HG03039 (cell line): ENCODE measurements around the gene OR2F1.

ENCODE experiments used
- ATAC-seq: cut with Tn5 transposase; IDR thresholded peaks from one replicate; pipeline ENCODE4 v1.9.1; 2021; ENCODE audit warnings: mild to moderate bottlenecking, moderate library complexity; ENCODE audit not compliant: unreplicated experiment

OR2F1 gene

DNA sequence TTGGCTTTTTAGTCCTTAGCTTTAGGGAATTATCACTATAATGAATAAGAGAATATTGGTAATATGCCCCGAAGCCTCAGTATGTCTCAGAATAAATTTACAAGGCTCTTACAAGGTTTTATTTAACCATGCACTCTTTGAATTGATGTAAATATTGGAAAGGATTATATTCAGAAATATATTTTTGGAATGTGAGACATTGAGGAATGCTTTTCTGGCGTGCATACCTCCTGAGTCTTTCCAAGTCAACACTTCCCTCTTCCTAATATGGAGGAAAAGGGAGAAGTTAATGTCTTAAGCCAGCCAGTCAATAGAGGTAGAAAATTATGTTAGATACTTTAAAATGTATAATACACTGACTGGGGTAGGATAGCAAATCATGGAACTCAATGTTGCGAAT is 1.2 kb upstream of the OR2F1 start:
- ATAC-seq: no peak

DNA sequence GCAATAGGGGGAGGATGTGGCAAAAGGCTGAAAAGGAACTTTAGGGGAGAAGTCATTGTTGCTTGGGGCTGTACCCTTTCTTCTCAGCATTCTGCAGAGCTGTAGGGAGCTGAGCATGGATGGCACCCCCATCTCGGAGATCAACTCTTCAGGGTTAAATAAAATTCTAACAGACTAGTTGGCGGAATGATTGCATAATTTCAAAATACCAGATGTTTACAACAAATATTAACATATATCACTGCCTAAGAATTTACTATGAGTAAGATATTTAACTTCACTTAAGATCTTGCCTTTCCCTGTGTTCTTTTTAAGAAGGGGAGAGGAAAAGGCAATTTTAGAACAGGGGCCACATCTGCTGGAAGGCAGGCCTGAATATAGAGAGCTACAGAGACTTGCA is 509 bp upstream of the OR2F1 start:
- ATAC-seq: no peak

DNA sequence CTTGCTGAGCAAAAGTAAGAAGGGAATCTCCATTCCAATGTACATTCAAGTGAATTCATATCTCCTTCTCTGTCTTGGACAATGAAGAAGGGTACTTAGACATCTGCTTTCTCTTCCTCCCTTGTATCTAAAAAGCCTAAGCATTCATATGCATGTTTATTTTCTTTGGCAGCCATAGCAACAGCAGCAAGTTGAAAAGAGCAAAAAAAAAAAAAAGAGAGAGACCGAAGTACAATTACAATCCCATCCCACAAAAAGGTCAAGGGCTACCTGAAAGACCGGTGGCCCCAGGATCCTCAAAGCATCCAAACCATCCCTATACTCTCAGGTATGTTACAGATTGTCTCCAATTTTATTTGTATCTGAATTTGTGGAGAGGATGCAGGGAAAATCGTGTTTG is 4.1 kb downstream of the OR2F1 start:
- no peak for ATAC-seq

GRCh38 chr7:143960813-143961610 is 6.4 kb downstream of the OR2F1 start:
- ATAC-seq: no peak

- ATAC-seq: no peak
Observed at GRCh38 chr7:143965280-143965679, 10.6 kb downstream of the OR2F1 start.

DNA sequence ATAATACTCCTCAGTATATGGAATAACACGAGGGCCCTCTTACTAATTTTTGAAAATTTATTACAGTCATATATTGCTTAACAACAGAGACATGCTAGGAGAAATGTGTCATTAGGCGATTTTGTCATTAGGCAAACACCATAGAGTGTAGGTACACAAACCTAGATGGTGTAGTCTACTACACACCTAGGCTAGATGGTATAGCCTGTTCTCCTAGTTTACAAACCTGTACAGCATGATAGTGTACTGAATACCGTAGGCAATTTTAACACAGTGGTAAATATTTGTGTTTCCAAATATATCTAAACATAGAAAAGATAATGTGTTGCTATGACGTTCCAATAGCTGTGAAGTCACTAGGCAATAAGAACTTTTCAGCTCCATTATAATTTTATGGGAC is 12.8 kb downstream of the OR2F1 start:
- no peak for ATAC-seq

DNA sequence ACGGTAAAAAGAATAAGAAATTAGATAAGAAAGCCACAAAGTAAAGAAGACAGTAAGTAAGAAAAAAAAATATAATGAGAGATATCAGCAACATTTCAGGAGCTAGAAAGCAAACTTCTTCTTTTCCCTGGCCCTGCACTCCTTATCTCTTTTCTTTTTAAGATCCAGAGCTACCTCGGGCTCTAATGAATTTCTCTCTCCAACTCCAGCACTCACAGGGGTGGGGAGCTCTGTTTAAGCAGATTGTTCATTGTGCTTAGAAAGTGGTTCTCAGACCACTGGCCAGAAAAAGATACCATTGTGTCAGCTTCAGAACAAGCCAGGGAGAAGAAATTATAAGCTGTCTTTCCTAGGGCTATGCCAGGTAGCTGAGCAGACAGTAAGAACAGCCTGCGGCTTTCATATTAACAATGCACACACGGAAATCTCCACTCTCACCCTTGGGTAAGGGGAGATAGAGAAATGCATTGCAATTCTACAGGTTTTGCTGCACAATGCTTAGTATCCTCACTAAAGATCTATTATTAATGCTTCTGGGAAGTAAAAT is 19.3 kb downstream of the OR2F1 start:
- no peak for ATAC-seq

DNA sequence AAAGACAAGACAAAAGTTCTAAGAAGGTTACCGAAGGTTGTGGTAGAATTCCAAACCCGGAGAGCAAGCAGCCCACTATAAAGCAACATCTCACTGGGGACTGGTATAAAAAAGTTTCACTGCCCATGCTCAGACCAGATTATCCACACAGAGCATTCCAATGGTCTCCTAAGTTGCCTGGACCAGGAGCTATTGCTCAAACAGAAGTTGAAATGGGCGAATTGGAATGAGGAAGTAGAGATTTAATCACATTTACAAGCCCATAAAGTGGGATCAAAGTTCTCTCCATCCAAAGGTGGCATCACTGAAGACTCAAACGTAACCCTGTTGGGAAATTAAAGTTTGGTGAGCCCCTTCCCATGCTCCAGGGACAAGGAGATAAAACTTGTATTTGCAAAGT is 19.8 kb downstream of the OR2F1 start:
- ATAC-seq: no peak

DNA sequence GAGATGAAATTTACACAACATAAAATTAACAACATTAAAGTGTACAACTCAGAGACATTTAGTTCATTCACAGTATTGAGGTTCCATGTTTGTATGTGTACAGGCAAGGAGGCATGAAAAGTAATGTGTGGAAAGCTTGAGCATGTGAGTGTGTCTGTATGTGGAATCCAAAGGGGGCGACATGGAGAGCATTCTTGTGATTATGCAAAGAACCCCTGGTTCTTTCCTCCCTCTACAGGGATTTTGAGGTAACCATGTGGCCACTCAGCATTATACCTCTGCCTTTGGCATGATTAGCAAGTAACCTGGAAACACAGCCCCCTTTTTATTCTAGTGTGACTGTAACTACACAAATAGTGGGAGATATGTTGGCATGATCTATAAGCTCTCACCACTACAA is 21.0 kb downstream of the OR2F1 start:
- no peak for ATAC-seq

- no peak for ATAC-seq
Observed at GRCh38 chr7:143978585-143978984, 23.9 kb downstream of the OR2F1 start.

DNA sequence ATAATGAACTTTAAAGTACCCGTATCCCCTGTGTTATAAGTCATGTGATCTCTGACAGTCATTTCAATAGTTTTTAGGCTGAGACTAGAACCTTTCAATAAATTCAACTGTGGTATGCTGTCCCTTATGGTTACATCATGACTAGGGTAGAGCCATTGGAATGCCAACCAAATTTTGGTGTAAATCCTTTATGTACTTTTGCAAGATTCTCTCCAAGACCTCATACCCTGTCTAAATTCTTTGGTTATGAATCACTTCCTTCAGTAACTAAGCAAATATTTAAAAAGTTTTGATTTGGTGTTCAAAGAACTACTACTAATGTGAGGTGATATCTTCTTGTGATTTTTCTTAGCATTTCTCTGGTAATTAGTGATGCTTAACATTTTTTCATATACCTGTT is 24.7 kb downstream of the OR2F1 start:
- ATAC-seq: no peak

DNA sequence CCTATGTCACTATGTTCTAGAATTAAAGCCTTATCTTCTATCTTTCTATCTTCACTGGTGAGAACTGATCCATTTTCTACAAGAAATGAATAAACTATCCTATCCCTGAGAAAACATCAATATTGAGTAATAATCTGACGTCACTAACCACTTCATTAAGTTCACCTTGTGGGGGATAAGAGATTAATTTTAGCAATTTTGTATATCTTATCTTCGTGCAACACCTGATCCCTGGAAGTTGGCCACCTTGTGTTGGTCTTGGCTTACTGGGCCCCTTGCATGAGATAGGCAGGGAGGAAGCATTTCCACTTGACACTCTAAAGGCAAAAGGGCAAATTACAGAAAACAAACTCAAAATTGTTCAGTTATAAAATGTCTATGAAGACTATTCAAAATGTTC is 25.4 kb downstream of the OR2F1 start:
- ATAC-seq: no peak

DNA sequence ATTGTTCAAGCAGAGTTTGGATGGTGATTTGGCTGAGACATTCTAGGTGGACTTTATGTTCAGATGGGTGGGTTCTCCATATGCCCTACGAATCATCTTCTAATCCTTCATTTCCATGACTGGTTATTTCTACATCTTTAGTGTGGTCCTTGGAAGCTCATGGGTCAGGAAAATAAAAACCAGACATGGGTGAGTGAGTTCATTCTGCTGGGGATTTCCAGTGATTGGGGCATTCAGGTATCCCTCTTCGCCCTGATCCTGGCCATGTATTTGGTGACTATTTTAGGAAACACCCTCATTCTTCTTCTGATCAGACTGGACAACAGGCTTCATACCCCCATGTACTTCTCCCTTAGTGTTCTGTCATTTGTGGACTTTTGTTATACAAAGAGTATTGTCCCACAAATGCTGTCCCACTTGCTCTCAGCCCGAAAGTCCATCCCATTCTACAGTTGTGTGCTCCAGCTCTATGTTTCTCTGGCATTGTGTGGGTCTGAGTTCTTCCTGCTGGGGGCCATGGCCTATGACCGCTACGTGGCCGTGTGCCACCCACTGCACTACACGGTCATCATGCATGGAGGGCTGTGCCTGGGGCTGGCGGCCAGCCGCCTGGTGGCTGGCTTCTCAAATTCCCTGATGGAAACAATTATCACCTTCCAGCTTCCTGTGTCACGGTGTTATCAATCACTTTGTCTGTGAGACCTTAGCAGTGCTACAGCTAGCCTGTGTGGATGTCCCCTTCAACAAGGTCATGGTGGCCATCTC is 26.3 kb downstream of the OR2F1 start:
- no peak for ATAC-seq

DNA sequence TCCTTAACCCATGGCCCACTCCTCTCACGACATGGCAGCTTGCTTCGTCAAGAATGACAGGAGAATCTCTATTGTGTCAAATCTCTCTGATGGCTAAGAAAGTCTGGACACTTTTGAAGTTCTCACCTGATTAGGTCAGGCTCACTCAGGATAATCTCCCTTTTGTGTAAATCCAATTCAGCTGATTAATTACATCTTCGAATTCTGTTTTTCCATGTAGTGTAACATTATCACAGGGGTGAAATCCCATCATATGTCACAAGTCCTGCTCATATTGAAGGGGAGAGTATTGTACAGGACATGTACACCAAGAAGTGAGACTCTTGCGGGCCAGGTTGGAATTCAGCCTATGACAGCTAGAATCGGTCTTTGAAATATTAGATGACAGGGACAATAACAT is 29.3 kb downstream of the OR2F1 start:
- no peak for ATAC-seq

DNA sequence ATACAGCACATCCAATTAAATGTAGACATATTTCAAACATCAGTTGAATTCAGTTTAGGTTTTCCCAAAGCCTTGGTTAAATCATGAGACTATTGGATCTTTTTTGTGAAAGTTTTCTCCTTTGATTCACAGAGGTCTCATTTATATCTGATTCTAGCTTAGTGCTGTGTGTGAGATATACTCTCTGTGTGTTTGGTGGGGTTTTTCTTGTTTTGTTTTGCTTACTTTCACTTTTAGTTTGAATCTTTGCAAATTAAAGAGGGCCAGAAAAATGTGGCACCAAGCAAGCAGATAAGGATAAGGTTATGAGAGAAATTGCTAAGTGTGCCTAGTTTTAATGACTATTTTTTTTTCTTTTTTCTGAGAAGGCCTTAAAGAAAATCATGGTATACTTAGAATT is 32.9 kb downstream of the OR2F1 start:
- ATAC-seq: no peak

DNA sequence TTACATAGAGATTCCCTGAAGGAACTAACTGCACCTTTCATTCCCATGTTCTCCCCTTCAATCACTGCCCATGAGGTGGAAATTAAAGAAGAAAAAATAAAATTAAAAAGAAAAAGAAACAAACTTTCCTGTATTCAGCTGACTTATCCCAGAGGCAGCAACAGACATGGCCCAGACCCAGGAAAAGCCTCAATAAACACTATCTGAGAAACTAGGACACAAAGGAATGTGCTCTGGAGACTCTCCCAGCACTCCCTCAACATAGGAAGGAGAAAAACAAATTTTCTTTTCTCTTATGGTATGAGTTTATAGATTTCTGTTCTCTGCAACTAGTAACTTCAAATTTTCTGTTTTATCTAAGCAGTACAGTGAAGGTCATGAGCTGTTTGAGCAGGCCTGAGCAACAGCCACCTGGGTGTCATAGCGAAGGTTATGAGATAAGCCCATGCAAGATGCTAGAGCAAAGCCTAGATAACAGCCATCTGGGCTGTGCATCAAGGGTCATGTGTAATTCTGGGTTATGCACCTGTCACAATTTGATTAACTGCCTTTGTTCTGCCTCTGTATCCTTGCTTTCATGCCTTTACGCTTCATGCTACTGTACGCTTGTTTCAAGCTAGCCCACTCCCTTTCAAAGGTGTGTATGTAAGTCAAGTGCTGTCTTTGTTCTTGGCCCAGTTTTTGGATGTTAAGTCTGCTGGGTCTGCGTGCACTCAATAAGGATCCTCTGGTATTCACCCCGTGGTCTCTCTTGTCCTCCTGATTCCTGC is 34.5 kb downstream of the OR2F1 start:
- no peak for ATAC-seq

DNA sequence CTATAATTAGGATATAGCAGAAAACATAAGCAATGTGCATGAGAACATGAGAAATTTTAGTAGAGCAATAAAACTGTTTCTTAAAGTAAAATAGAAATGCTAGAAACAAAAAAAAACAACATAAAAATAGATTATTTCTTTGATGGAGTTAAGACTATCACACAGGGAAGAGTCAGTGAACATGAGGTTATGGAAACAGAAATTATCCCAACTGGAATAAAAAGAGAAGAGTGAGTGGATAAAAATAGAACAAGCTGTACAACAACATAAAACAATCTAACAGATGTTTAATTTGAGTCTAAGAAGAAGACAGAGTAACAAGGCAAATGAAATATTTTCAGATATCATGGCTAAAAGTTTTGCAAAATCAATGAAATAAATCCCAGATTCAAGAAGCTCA is 38.0 kb downstream of the OR2F1 start:
- ATAC-seq: no peak

GRCh38 chr7:143993924-143994323 is 39.3 kb downstream of the OR2F1 start:
- no peak for ATAC-seq

DNA sequence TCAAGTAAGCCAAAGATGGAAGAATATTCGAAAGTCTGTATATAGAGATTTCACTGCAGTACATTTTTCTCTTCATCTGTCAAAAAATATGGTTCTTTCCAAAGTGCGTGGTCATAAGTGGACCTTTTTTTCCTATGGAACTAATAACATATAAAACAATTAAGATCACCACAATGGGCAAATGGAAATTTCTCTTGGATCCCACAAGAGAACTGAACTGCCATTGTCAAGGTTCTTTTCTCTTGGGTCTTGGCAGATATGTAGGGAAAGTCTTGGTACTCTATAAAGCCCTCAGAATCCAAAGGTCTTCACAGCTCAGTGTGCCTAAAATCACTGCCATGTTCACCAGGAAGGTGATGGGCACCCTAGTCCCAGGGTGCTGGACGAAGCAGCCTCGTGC is 45.4 kb downstream of the OR2F1 start, which contains the start of gene OR6B1:
OR6B1 (plus strand) TSS at position 301 of the 400 bp plus-strand sequence. CDS start 3,677 bp downstream, outside the sequence.
- no peak for ATAC-seq

GRCh38 chr7:144001543-144001942 is 46.9 kb downstream of the OR2F1 start:
- ATAC-seq: no peak

DNA sequence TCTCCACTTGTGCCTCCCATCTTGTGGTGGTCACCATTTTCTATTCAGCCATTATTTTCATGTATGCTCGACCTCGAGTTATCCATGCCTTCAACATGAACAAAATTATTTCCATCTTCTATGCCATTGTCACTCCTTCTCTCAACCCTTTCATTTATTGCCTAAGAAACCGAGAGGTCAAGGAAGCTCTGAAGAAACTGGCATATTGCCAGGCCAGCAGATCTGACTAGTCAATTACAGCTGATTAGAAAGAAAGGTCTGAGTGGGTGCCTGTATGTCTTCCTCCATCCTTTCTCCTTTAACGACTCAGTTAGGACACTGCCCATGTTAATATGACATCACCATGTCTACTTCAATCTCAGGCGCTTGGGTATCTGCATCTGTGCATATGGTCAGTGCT is 50.1 kb downstream of the OR2F1 start:
- ATAC-seq: no peak
